ENCODE results near the gene LRRK2. TPM values are rescaled to one million over a fixed set of nuclear protein-coding genes. Genes with fewer than 3 reads are reported as not detected.
"Not testable (repeated sequence)": the region's sequence is repeated elsewhere in the genome, so short reads cannot be mapped to it uniquely, and the experiment has no call there.

Gene LRRK2
- total RNA-seq, 2 donors from 2014 or later: 28.8 to 32.0 TPM

DNA sequence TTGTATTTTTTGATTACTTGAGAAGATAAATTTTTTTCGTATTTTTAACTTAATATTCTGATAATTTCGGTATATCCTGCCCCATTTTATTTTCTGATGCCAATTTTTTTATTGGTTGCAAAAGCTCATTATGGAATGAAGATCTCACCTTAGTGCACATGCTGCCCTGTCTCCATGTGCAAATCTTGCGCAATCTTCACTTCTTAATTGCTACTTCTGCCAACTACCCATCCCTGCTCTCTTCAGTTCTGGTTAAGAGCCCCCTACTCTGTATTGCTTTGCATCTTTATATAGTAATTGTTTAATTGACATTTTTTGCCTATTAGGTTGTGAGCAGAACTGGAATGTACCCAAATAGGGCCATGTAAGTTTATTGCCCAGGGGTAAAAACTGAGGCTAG, 20.5 kb upstream of the LRRK2 start:
- DNase-seq (ENCODE audit: low spot score): no peak
- H3K27me3 ChIP-seq (replicated peaks; ENCODE audit: insufficient read depth): no peaks in the 10 kb centered on the region
- H3K4me1 ChIP-seq (ENCODE audit: control insufficient read depth in 1 of 2, low read depth in 2 of 2): no peaks in the 10 kb centered on the region
- TF ChIP-seq, protein P1, sequence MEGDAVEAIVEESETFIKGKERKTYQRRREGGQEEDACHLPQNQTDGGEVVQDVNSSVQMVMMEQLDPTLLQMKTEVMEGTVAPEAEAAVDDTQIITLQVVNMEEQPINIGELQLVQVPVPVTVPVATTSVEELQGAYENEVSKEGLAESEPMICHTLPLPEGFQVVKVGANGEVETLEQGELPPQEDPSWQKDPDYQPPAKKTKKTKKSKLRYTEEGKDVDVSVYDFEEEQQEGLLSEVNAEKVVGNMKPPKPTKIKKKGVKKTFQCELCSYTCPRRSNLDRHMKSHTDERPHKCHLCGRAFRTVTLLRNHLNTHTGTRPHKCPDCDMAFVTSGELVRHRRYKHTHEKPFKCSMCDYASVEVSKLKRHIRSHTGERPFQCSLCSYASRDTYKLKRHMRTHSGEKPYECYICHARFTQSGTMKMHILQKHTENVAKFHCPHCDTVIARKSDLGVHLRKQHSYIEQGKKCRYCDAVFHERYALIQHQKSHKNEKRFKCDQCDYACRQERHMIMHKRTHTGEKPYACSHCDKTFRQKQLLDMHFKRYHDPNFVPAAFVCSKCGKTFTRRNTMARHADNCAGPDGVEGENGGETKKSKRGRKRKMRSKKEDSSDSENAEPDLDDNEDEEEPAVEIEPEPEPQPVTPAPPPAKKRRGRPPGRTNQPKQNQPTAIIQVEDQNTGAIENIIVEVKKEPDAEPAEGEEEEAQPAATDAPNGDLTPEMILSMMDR (IDR thresholded peaks at IDR 0.05): no peak
- H3K9me3 ChIP-seq: no peaks in the 10 kb centered on the region
- no peaks in the 10 kb centered on the region for H3K36me3 ChIP-seq
- ATAC-seq (ENCODE audit: insufficient number of reproducible peaks, low FRiP score, low read depth): no peak
- no peak overlapping the region for H3K4me3 ChIP-seq
- no peak overlapping the region for H3K27ac ChIP-seq

DNA sequence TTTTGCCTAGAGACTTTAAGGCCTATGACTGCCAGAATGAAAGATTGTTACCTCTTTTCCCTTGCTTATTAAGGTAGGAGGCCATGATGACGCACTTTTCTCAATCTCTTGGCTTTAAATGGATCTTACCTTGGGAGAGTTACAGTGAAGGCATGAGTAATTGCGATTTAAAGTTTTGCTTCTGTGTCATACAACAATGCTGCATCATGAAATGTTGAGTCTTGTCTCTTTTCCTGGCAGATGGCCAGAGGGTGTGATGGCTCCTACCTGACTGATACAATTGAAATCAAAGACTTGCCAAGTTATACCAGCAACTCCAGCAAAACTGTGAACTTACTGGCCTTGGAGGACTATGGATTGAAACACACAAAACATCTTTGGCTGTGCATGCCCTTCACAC, 17.2 kb upstream of the LRRK2 start:
- ATAC-seq (ENCODE audit: insufficient number of reproducible peaks, low FRiP score, low read depth): no peak
- H3K9me3 ChIP-seq: no peaks in the 10 kb centered on the region

DNA sequence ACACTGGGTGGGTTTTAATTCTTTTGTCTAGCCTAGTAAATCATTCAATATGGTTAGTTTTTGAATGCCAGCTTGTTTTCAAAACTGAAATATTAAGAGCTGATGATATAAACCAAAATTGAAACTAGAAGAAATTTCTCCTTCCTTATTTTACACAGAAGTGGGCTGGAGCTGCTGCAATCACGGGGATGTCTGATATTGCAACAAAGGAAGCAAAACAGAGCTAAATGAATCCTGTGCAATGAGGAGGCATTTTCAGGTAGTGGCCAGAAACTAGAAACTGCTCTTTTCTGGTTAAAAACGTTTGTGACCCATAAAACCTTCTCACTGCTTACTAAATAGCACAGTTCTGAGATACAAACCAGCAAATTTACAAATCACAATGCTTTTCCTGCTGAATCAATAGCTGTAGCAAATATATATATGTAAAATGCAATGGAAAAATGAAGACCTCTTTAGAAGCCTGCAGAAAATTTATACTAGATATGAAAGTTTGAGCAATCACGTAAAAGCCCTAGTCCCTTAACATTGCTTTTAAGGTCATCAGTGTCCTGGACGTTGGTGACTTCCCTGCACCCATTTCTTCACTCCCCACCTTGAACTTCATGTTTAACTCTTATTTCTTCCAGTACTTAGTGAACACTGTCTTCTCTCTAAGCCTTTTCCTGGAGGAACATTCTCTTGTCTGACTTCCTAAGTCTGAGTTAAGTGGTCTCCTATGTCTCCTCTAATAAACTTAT, 15.9 kb upstream of the LRRK2 start:
- H3K9me3 ChIP-seq: no peaks in the 10 kb centered on the region
- no peak overlapping the region for H3K4me3 ChIP-seq
- H3K27ac ChIP-seq: no peak overlapping the region
- H3K36me3 ChIP-seq: no peaks in the 10 kb centered on the region
- ATAC-seq (ENCODE audit: insufficient number of reproducible peaks, low FRiP score, low read depth) (no peak), DNase-seq (ENCODE audit: low spot score) (no peak)
- no peaks in the 10 kb centered on the region for H3K27me3 ChIP-seq (replicated peaks; ENCODE audit: insufficient read depth)
- H3K4me1 ChIP-seq (ENCODE audit: control insufficient read depth in 1 of 2, low read depth in 2 of 2): no peaks in the 10 kb centered on the region
- TF ChIP-seq, protein P1 (IDR thresholded peaks at IDR 0.05): no peak

More for the DNA sequence above, 17.2 kb upstream of the LRRK2 start:
- Histone ChIP-seq H3K27me3 (replicated peaks; ENCODE audit: insufficient read depth) (no peaks in the 10 kb centered on the region), H3K4me3 (no peak overlapping the region), H3K36me3 (no peaks in the 10 kb centered on the region), H3K4me1 (ENCODE audit: control insufficient read depth in 1 of 2, low read depth in 2 of 2) (no peaks in the 10 kb centered on the region), H3K27ac (no peak overlapping the region)
- TF ChIP-seq, protein P1 (IDR thresholded peaks at IDR 0.05): no peak
- no peak for DNase-seq (ENCODE audit: low spot score)

DNA sequence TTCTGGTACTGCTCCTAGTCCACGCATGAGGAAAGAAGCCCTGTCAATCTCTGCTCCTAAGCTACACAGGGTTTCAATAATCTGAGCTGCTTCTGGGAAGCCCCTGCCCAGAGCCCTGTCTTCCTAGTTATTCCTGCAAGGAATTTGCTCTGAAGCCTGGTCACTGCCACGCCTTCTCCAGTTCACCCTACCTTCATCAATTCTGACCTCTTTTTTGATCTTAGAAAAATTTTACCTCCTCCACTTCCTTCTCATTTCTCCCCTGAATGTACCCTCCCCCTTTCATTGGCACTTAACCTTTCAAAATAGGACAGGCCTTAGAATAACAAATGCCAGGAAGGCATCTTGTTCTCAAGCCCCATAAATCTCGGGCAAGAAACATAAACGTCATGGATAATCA, 14.9 kb upstream of the LRRK2 start:
- Histone ChIP-seq H3K36me3 (no peaks in the 10 kb centered on the region), H3K27me3 (replicated peaks; ENCODE audit: insufficient read depth) (no peaks in the 10 kb centered on the region), H3K27ac (no peak overlapping the region), H3K4me3 (no peak overlapping the region), H3K4me1 (ENCODE audit: control insufficient read depth in 1 of 2, low read depth in 2 of 2) (no peaks in the 10 kb centered on the region), H3K9me3 (no peaks in the 10 kb centered on the region)
- no peak for ATAC-seq (ENCODE audit: insufficient number of reproducible peaks, low FRiP score, low read depth)
- TF ChIP-seq, protein P1 (IDR thresholded peaks at IDR 0.05): no peak
- no peak for DNase-seq (ENCODE audit: low spot score)

DNA sequence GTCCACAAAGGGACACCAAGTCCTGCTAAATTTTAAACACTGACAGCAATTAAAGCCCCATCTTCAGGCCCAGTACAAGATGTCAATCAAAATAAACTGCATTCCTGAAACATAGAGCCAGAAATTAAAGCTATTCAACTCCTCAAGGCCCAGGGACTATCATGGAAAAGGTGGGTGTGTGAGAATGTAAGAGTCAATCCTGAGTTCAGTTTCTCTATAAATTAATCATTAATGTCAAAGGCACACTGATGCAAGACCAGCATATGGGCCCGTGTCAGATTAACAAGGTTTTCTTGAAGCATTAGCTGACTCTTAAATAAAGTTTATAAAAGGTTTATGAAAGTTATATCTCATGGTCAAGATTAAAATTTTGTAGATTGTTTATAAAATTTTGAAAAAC, 13.6 kb upstream of the LRRK2 start:
- not testable (repeated sequence) for H3K27ac ChIP-seq; ATAC-seq (ENCODE audit: insufficient number of reproducible peaks, low FRiP score, low read depth); H3K36me3 ChIP-seq; H3K4me3 ChIP-seq; H3K4me1 ChIP-seq (ENCODE audit: control insufficient read depth in 1 of 2, low read depth in 2 of 2); DNase-seq (ENCODE audit: low spot score); H3K9me3 ChIP-seq; H3K27me3 ChIP-seq (replicated peaks; ENCODE audit: insufficient read depth)

DNA sequence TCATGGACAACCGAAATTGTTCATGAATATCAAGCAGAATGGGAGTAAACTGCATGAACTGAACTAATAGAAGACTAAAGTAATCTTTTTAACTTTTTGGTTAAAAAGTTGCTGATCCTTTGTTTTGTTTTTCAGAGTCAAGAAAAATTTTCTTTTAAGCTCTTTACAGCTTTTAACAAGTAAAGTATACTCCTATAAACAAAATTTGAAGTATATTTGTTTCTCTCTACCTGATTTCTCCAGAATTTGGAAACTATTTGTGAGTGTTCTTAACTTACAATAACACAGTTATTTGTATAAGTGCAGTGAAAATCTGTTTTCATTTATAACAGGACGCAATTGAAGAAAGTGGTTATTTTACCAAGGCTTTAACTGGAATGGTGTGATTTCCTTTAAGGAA, 12.2 kb upstream of the LRRK2 start:
- H3K9me3 ChIP-seq: no peaks in the 10 kb centered on the region
- DNase-seq (ENCODE audit: low spot score): no peak
- no peak overlapping the region for H3K4me3 ChIP-seq
- no peaks in the 10 kb centered on the region for H3K36me3 ChIP-seq
- no peak overlapping the region for H3K27ac ChIP-seq
- no peaks in the 10 kb centered on the region for H3K27me3 ChIP-seq (replicated peaks; ENCODE audit: insufficient read depth)
- no peaks in the 10 kb centered on the region for H3K4me1 ChIP-seq (ENCODE audit: control insufficient read depth in 1 of 2, low read depth in 2 of 2)
- TF ChIP-seq, protein P1 (IDR thresholded peaks at IDR 0.05): no peak
- ATAC-seq (ENCODE audit: insufficient number of reproducible peaks, low FRiP score, low read depth): no peak

All from thoracic aorta (tissue), 2 donors.